ENCODE measurements around the gene KCNMA1.
A peak's percentile ranks its signal among the peaks of the same experiment; 100 is the strongest.

The KCNMA1 gene

GRCh38 chr10:77252380-77253146, 385.0 kb downstream of the KCNMA1 start:
- no peak for DNase-seq

GRCh38 chr10:77251297-77252013, 386.2 kb downstream of the KCNMA1 start:
- DNase-seq, result peak; percentile 51

GRCh38 chr10:77249901-77250459, 387.6 kb downstream of the KCNMA1 start:
- DNase-seq, result no peak

- no peak for DNase-seq
Measured at GRCh38 chr10:77248104-77248790, 389.4 kb downstream of the KCNMA1 start.

- peak; percentile 33 for DNase-seq
Measured at GRCh38 chr10:77247031-77247990, 390.3 kb downstream of the KCNMA1 start.

GRCh38 chr10:77245953-77246352, 391.7 kb downstream of the KCNMA1 start:
- no peak for DNase-seq

- no peak for DNase-seq
Measured at GRCh38 chr10:77244746-77245145, 392.9 kb downstream of the KCNMA1 start.

GRCh38 chr10:77244286-77244685, 393.3 kb downstream of the KCNMA1 start:
- DNase-seq, result no peak

- DNase-seq, result no peak
Measured at GRCh38 chr10:77241350-77241725, 396.3 kb downstream of the KCNMA1 start.

- DNase-seq, result no peak
Measured at GRCh38 chr10:77240706-77241349, 396.8 kb downstream of the KCNMA1 start.

GRCh38 chr10:77240041-77240652, 397.5 kb downstream of the KCNMA1 start:
- DNase-seq, result no peak

- DNase-seq, result no peak
Measured at GRCh38 chr10:77237120-77237519, 400.5 kb downstream of the KCNMA1 start.

GRCh38 chr10:77236700-77237099, 400.9 kb downstream of the KCNMA1 start:
- no peak for DNase-seq

GRCh38 chr10:77236029-77236428, 401.6 kb downstream of the KCNMA1 start:
- no peak for DNase-seq

- DNase-seq, result no peak
Measured at GRCh38 chr10:77234599-77234998, 403.0 kb downstream of the KCNMA1 start.

- DNase-seq, result no peak
Measured at GRCh38 chr10:77233466-77233865, 404.1 kb downstream of the KCNMA1 start.

- no peak for DNase-seq
Measured at GRCh38 chr10:77231884-77232610, 405.6 kb downstream of the KCNMA1 start.

- DNase-seq, result no peak
Measured at GRCh38 chr10:77231375-77231774, 406.2 kb downstream of the KCNMA1 start.

GRCh38 chr10:77230194-77230593, 407.4 kb downstream of the KCNMA1 start:
- DNase-seq, result no peak

- no peak for DNase-seq
Measured at GRCh38 chr10:77229704-77230103, 407.9 kb downstream of the KCNMA1 start.

GRCh38 chr10:77228559-77228958, 409.0 kb downstream of the KCNMA1 start:
- DNase-seq, result peak; percentile 79
